Posterior vena cava (tissue), 2 donors: ENCODE results near the gene SMG5. TPM values are rescaled to one million over a fixed set of nuclear protein-coding genes. Genes with fewer than 3 reads are reported as not detected.
A peak's percentile ranks its signal among the peaks of the same experiment; 100 is the strongest.

Source experiments
- DNase-seq: peaks from one replicate; pipeline ENCODE4 v3.0.0-alpha.2; 2020; ENCODE audit warnings: low spot score
- intact Hi-C, 2 donors: fragments of 100-400 bp; cut with DNase I; formaldehyde crosslinking; loops; one replicate each; pipeline versions ENCODE4 v1.14.1 to v1.14.2; 2022 to 2023
- total RNA-seq, 2 donors: library from RNA; stranded (reverse); fragmentation: NEBNext Ultra II Directional; extraction: Animal tissue kit (Norgen Biotek cat#: 25700); gene quantifications; one replicate each; pipeline ENCODE4 v1.2.1, GENCODE V29; 2021
- donor health status: DM: yes; HTN: yes; CAD: no.
- donor health status: DM: yes; HTN: yes; CAD: no.

SMG5 gene
- total RNA-seq, 2 donors from 2014 or later: 44.0 to 50.9 TPM

GRCh38 chr1:156221986-156222692 is 60.5 kb downstream of the SMG5 start:
- DNase-seq: peak; percentile 28
- intact Hi-C loops: loop anchor here (5.0 kb wide), 3 partner anchors 70 to 130 kb away; partner anchors contain the start of gene SEMA4A (in 1 of the 2)

- intact Hi-C loops: loop anchor here (5.0 kb wide), 3 partner anchors 68 to 128 kb away; partner anchors contain the start of gene SEMA4A (in 1 of the 2)
- DNase-seq: no peak
These were observed 62.4 kb downstream of the SMG5 start for GRCh38 chr1:156220226-156220625.

GRCh38 chr1:156217871-156218270 is 64.8 kb downstream of the SMG5 start:
- intact Hi-C loops: loop anchor here in 1 of 2 donors (5.0 kb wide), 1 partner anchor 131 kb away; no protein-coding TSS in a partner anchor
- peak; percentile 6 for DNase-seq

DNA sequence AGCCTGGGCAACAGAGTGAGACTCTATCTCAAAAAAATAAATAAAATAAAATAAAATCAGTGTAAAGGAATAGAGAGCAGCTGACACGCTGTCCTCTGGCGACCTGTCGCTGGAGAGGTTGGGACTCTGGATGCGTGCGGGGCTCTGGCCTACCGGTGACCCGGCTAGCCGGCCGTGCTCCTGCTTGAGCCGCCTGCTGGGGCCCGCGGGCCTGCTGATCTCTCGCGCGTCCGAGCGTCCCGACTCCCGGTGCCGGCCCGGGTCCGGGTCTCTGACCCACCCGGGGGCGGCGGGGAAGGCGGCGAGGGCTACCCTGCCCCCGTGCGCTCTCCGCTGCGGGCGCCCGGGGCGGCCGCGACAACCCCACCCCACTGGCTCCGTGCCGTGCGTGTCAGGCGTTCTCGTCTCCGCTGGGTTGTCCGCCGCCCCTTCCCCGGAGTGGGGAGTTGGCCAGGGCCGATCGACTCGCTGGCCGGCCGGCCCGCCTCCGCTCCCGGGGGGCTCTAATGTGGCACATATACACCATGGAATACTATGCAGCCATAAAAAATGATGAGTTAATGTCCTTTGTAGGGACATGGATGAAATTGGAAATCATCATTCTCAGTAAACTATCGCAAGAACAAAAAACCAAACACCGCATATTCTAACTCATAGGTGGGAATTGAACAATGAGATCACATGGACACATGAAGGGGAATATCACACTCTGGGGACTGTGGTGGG is 66.1 kb downstream of the SMG5 start:
- intact Hi-C loops: loop anchor here in 1 of 2 donors (5.0 kb wide), 1 partner anchor 129 kb away; no protein-coding TSS in a partner anchor
- DNase-seq: peak; percentile 77

DNA sequence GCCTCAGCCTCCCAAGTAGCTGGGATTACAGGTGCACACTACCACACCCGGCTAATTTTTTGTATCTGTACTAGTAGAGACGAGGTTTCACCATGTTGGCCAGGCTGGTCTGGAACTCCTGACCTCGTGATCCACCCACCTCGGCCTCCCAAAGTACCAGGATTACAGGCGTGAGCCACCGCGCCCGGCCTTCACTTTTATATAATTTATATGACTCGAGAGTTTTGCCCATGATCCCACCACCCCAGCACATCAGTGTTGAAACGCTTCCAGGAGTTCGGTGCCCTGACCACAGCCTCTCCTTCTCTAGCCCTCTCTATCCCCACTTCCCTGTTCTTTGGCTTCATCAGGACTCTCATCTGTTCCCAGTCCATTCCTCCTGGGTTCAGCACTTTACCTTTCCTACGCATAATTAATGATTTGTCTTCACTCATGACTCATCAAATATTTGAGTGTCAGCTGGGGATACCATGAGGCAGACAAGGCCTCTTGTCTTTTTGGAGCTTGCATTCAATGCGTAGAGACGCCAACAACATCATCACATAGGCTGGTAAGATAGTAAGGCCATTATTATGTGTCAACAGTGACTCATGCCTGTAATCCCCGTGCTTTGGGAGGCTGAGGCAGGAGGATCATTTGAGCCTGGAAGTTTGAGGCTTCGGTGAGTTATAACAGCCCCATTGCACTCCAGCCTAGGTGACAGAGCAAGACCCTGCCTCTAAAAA is 68.4 kb downstream of the SMG5 start:
- peak; percentile 48 for DNase-seq
- intact Hi-C loops: no loop called here

- intact Hi-C loops: no loop called here
- DNase-seq: no peak
These were observed 69.0 kb downstream of the SMG5 start for GRCh38 chr1:156213644-156213966.

DNA sequence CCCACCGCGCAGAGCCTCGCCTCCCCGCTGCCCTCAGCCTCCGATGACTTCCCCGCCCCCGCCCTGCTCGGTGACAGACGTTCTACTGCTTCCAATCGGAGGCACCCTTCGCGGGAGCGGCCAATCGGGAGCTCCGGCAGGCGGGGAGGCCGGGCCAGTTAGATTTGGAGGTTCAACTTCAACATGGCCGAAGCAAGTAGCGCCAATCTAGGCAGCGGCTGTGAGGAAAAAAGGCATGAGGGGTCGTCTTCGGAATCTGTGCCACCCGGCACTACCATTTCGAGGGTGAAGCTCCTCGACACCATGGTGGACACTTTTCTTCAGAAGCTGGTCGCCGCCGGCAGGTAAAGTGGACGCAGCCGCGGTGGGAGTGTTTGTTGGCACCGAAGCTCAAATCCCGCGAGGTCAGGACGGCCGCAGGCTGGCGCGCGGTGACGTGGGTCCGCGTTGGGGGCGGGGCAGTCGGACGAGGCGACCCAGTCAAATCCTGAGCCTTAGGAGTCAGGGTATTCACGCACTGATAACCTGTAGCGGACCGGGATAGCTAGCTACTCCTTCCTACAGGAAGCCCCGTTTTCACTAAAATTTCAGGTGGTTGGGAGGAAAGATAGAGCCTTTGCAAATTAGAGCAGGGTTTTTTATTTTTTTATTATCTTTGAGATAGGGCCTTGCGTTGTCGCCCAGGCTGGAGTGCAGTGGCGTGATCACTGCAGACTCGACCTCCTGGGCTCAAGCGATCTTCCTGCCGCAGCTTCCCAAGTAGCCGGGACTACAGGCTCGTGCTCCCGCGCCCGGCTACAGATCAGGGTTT is 69.6 kb downstream of the SMG5 start, which contains the start of gene PMF1:
Gene PMF1, plus strand, starts transcription at position 175 of the 811 bp plus-strand sequence. Its CDS starts 9 bp downstream, at position 184.
- intact Hi-C loops: no loop called here
- DNase-seq: peak; percentile 99

DNA sequence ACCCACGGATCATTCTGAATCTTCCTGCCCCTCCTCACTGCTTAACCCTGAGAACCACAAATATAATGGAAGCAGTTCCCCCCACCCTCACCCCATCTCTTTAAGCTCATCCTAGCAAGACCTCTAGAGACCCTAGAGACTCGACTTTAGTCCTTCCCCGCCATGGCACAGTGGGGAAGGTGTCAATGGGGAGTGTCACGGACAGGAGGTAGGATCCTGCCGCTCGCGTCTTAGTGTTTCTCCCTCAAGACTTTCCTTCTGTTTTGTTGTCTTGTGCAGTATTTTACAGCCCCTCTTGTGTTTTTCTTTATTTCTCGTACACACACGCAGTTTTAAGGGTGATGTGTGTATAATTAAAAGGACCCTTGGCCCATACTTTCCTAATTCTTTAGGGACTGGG is 70.5 kb downstream of the SMG5 start:
- peak; percentile 56 for DNase-seq
- intact Hi-C loops: no loop called here

- intact Hi-C loops: no loop called here
- DNase-seq: peak; percentile 15
These were observed 71.4 kb downstream of the SMG5 start for GRCh38 chr1:156211243-156211642.

DNA sequence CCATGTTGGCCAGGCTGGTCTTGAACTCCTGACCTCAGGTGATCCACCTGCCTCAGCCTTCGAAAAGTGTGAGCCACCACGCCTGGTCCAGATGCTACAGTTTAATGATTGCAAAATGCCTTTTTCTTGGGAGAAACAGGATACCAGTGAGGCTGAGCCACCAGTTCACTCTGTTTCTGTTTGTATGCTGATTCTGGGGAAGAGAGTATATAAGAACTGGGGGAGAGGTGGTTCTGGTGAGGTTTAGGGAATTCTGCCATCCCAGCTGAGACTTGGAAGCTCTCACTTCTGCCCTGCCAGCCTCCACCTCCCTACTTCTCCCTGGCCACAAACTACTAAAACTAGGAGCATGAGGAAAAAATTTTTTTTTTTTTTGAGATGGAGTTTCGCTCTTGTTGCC is 77.9 kb downstream of the SMG5 start:
- intact Hi-C loops: no loop called here
- DNase-seq: peak; percentile 19

DNA sequence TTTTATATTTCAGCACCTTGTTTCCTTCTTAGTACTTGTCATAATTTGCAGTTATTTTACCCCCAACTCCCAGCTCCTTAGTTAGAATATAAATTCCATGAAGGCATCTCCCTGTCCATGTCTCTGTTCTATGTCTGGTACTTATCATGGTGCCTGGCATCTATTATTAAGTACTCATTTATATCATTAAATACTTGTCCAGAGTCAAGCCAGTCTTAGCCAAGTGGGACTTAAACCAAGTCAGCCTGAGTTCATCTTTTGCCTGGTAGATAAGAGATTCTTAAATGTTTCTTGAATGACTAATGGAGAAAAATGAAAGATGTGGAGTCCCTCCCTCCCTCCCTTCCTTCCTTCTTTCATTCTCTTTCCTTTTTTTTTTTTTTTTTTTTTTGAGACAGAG is 79.3 kb downstream of the SMG5 start:
- no peak for DNase-seq
- intact Hi-C loops: no loop called here

GRCh38 chr1:156200044-156200443 is 82.6 kb downstream of the SMG5 start:
- DNase-seq: peak; percentile 61
- intact Hi-C loops: no loop called here

Other genes with a start within 250 kb of the SMG5 start
- 10 to 100 TPM; 18.0 to 29.1 TPM for gene UBQLN4, start 229.0 kb downstream of the SMG5 start, total RNA-seq
- 10 to 100 TPM; 34.7 to 38.4 TPM for gene LAMTOR2, start 228.0 kb downstream of the SMG5 start, total RNA-seq
- gene RAB25, start 221.7 kb downstream of the SMG5 start, total RNA-seq: not detected
- under 1 TPM; 0.23 to 0.76 TPM for gene MEX3A, start 200.4 kb downstream of the SMG5 start, total RNA-seq
- gene LMNA, start 168.1 kb downstream of the SMG5 start, total RNA-seq: 100 to 1,000 TPM; 500 to 599 TPM
- 1 to 10 TPM; 5.8 to 8.0 TPM for gene SEMA4A, start 129.2 kb downstream of the SMG5 start, total RNA-seq
- gene SLC25A44, start 88.7 kb downstream of the SMG5 start, total RNA-seq: 10 to 100 TPM; 16.1 to 21.2 TPM
- gene PMF1, start 69.8 kb downstream of the SMG5 start, total RNA-seq: 10 to 100 TPM; 31.8 to 34.6 TPM
- under 1 TPM in 1 of 2 donors, not detected in 1; 0.71 TPM for gene BGLAP, start 40.6 kb downstream of the SMG5 start, total RNA-seq
- gene PAQR6, start 34.8 kb downstream of the SMG5 start, total RNA-seq: 1 to 10 TPM in 1 of 2 donors, under 1 TPM in 1; 0.43 to 1.9 TPM
- gene TMEM79, start 1.5 kb upstream of the SMG5 start, total RNA-seq: 1 to 10 TPM; 1.6 to 2.7 TPM
- 10 to 100 TPM; 34.2 to 51.5 TPM for gene GLMP, start 12.9 kb upstream of the SMG5 start, total RNA-seq
- not detected for gene VHLL, start 16.5 kb upstream of the SMG5 start, total RNA-seq
- 100 to 1,000 TPM; 124 to 133 TPM for gene CCT3, start 55.5 kb upstream of the SMG5 start, total RNA-seq
- not detected for gene TSACC, start 55.7 kb upstream of the SMG5 start, total RNA-seq
- gene RHBG, start 86.4 kb upstream of the SMG5 start, total RNA-seq: not detected
- gene MEF2D, start 217.9 kb upstream of the SMG5 start, total RNA-seq: 100 to 1,000 TPM in 1 of 2 donors, 10 to 100 TPM in 1; 77.5 to 102 TPM